ENCODE results near the gene NFATC1. TPM values are rescaled to one million over a fixed set of nuclear protein-coding genes. Genes with fewer than 3 reads are reported as not detected.

The NFATC1 gene
- total RNA-seq, 1 donor from 2014 or later = 0.46 TPM

- no peak overlapping the region for H3K4me3 ChIP-seq (ENCODE audit: low read depth, low read length)
- no peak for DNase-seq (ENCODE audit: low read depth)
- no peak for TF ChIP-seq CTCF (conservative IDR thresholded peaks at IDR 0.05; ENCODE audit: low read depth, low read length)
Observed at GRCh38 chr18:79411614-79412526, 16.1 kb downstream of the NFATC1 start.

- no peak for TF ChIP-seq CTCF (conservative IDR thresholded peaks at IDR 0.05; ENCODE audit: low read depth, low read length)
- no peak overlapping the region for H3K4me3 ChIP-seq (ENCODE audit: low read depth, low read length)
- no peak for DNase-seq (ENCODE audit: low read depth)
Observed at GRCh38 chr18:79413025-79413424, 17.3 kb downstream of the NFATC1 start.

- TF ChIP-seq CTCF (conservative IDR thresholded peaks at IDR 0.05; ENCODE audit: low read depth, low read length) = no peak
- DNase-seq (ENCODE audit: low read depth) = no peak
Observed at GRCh38 chr18:79413426-79413825, 17.7 kb downstream of the NFATC1 start.

GRCh38 chr18:79413901-79414300 lies 18.2 kb downstream of the NFATC1 start:
- TF ChIP-seq CTCF (conservative IDR thresholded peaks at IDR 0.05; ENCODE audit: low read depth, low read length) = no peak
- no peak for DNase-seq (ENCODE audit: low read depth)
- H3K4me3 ChIP-seq (ENCODE audit: low read depth, low read length) = no peak overlapping the region

More at GRCh38 chr18:79413426-79413825, 17.7 kb downstream of the NFATC1 start:
- H3K4me3 ChIP-seq (ENCODE audit: low read depth, low read length) = no peak overlapping the region

GRCh38 chr18:79416022-79416676 lies 20.4 kb downstream of the NFATC1 start:
- DNase-seq (ENCODE audit: low read depth) = no peak
- no peak overlapping the region for H3K4me3 ChIP-seq (ENCODE audit: low read depth, low read length)
- no peak for TF ChIP-seq CTCF (conservative IDR thresholded peaks at IDR 0.05; ENCODE audit: low read depth, low read length)

- TF ChIP-seq CTCF (conservative IDR thresholded peaks at IDR 0.05; ENCODE audit: low read depth, low read length) = no peak
- no peak for DNase-seq (ENCODE audit: low read depth)
- no peak overlapping the region for H3K4me3 ChIP-seq (ENCODE audit: low read depth, low read length)
Observed at GRCh38 chr18:79416677-79417052, 20.9 kb downstream of the NFATC1 start.

Data from epithelial cell of proximal tubule (primary cell).